CD4-positive, alpha-beta T cell treated with Interleukin-17A for 1 hour (primary cell): ENCODE data around the gene BRMS1L.
A peak's percentile ranks its signal among the peaks of the same experiment; 100 is the strongest.
"Not testable (repeated sequence)": the region's sequence is repeated elsewhere in the genome, so short reads cannot be mapped to it uniquely, and the experiment has no call there.

ENCODE experiments used
- DNase-seq: peaks from one replicate; pipeline ENCODE4 v3.0.0-alpha.2; 2020

Gene BRMS1L

DNA sequence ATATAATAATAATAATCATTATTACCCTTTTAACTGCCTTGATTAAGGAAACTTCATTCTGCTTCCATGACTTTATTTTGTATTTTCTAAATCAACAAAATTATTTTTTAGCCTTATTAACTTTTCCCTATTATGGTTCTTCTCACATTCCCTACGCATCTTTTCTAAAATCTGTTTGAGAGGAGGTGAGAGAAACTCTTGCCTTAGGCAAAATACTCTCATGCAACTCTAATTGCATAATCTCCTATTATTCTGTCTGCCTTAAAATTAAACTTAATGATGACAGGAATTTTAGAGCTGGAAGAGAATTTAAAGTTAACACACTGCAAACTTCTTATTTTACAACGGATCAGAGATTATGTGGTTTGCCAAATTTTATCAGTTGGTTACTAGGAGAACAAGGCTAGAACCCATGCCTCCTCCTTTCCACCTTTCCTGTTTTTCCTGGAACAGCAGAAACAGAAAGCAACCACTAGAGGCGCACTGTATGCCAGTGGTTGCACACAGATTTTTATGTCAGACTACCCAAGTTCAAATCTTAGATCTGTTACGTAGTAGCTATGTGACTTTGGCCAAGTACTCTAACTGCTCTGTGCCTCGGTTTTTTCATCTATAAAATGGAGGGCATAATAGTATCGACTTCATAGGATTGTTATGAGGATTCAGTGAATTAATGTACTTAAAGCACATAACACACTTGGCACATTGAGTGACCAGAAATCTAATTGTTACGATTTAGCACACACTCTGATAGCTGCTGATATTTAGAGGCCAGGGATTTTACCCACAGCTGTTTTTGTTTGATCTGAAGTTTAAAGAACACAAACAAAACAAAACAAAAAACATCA is 4.3 kb upstream of the BRMS1L start:
- DNase-seq: peak; percentile 53

DNA sequence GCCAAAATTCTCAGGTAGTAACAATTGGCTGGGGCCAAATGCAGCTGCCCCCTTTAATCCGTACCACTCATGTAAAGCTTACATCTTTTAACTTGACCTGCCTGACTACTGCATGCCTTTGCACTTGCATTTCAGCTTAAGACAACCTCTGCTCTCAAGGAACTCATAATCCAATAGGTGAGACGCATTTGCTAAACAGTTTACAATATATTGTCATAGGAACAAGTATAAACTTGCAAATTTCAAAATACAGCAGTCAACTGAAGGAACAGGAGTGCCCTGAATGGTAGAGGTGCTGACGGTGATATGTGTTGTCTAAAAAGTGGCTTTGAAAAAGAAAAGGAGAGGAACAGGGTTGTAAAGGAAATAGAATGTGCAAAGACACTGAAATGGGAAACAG is 3.6 kb upstream of the BRMS1L start:
- DNase-seq: no peak

DNA sequence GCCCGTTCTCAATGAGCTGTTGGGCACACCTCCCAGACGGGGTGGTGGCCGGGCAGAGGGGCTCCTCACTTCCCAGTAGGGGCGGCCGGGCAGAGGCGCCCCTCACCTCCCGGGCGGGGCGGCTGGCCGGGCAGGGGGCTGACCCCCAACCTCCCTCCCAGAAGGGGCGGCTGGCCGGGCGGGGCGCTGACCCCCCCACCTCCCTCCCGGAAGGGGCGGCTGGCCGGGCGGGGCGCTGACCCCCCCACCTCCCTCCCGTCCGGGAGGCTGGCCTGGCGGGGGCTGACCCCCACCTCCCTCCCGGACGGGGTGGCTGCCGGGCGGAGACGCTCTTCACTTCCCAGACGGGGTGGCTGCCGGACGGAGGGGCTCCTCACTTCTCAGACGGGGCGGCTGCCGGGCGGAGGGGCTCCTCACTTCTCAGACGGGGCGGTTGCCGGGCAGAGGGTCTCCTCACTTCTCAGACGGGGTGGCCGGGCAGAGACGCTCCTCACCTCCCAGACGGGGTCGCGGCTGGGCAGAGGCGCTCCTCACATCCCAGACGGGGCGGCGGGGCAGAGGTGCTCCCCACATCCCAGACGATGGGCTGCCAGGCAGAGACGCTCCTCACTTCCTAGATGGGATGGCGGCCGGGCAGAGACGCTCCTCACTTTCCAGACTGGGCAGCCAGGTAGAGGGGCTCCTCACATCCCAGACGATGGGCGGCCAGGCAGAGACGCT is 1.5 kb upstream of the BRMS1L start:
- DNase-seq: not testable (repeated sequence)

DNA sequence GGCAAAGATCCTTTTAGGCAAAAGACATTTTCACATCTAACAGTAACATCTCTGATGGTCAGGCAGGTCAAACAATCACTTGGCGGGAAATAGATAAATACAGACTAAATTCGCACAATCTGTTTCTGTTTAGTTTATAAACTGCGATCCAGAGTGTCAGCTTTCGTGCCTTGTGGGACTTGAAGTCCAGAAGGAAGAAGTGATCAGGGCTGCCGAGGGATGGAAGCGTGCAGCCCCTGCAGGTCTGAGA is 245 bp upstream of the BRMS1L start:
- DNase-seq: no peak

DNA sequence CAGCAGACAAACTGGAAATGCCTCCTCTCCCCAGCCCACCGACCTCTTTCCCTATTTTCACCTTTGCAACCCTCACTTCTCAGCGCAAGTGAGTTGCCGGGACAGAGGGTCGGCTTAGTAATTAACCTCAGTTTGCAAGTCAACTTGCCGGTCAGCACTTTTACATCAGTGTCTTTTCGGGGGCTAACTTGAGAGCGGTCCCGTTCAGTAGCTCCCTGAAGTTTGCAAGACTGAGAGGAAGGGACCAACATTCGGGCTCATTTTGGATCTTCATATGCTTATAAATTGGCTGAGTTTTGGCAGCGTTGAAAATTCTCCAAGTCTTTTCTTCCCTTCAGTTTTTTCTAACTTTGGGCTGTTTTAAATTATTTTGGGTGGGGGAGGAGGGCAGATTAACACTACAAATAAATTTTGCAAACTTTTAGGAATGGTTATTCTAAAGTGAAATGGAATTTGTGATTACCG is 846 bp downstream of the BRMS1L start:
- no peak for DNase-seq

DNA sequence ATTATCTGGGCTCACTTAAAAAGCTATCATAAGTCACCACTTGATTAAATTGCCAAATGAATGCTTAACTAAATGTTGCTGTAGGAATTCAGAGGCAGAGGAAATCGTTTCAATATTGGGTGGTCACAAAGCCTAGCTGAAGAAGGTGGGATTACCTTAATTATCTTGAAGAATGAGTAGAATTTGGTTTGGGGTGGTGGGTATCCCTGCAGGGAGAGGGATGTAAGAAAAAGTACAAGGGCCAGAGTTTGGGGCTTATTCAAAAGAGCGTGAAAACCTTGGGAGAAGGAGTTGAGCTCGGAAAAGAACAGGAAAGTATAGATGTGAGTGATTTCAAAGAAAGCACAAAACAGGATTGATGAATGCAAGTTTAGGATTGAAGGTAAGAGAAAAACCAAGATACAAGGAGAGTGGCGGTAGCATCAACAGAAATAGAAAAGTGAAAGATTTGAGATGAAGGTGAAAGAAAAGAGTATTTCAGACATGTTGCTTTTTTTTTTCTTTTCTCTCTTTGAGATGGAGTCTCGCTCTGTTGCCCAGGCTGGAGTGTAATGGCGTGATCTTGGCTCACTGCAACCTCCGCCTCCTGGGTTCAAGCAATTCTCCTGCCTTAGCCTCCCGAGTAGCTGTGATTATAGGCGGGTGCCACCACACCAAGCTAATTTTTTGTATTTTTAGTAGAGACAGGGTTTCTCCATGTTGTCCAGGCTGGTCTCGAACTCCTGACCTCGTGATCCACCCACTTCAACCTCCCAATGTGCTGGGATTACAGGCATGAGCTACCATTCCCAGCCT is 1.7 kb downstream of the BRMS1L start:
- no peak for DNase-seq

DNA sequence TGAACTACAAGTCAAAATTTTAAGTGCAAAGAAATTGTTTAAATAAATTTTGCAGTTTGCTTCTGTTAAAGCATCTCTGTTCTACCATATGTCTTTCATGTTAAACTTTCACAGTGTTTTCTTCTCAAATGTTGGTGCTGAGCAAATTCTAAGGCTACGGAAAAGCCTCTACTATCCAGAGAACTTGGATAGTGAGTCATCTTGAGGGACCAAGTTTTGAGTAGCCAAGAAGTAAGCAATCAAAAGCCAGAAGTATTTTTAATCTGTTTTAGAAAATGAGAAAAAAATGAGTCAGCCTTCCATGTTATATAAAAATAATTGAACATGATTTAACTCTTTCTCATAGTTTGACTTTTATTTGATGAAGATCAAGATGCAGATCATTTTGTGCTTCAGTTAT is 3.3 kb downstream of the BRMS1L start:
- no peak for DNase-seq

DNA sequence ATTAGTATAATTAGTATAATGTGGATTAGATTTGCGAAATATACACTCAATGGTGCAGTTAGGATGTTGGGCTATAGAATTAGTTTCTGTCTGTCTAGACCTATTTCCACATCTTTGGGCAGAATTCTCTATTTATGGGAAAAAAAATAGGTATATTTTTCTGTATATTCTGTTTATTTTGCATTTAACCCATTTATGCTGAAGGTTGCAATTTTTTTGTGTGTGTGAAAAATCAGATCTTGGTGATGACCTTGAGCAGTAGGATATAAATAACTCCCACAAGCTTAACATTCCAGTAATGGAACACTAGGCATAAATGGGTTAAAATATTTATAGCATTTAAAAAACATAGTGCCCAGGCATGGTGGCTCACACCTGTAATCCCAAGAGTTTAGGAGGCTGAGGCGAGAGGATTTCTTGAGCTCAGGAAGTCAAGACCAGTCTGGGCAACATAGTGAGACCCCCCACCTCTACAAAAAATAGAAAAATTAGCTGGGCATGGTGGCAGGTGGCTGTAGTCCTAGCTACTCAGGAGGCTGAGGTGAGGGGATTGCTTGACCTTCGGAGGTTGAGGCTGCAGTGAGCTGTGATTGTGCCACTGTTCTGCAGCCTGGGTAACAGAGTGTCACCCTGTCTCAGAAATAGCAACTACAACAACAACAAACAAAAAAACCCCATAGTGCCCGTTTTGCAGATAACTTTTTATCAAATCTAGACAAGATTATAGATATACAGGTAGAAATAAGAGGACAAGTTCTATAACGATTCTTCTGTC is 9.3 kb downstream of the BRMS1L start:
- DNase-seq: no peak

DNA sequence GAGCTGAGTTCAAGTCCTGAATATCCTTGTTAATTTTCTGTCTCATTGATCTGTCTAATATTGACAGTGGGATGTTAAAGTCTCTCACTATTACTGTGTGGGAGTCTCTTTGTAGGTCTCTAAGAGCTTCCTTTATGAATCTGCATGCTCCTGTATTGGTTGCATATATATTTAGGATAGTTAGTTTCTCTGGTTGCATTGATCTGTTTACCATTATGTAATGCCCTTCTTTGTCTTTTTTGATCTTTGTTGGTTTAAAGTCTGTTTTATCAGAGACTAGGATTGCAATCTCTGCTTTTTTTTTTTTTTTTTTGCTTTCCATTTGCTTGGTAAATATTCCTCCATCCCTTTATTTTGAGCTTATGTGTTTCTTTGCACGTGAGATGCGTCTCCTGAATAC is 15.6 kb downstream of the BRMS1L start:
- DNase-seq: not testable (repeated sequence)

DNA sequence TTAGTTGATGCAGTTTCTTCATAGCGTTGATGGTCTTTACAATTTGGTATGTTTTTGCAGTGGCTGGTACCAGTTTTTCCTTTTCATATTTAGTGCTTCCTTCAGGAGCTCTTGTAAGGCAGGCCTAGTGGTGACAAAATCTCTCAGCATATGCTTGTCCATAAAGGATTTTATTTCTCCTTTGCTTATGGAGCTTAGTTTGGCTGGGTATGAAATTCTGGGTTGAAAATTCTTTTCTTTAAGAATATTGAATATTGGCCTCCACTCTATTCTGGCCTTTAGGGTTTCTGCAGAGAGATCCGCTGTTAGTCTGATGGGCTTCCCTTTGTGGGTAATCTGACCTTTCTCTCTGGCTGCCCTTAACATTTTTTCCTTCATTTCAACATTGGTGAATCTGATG is 16.1 kb downstream of the BRMS1L start:
- DNase-seq: not testable (repeated sequence)

DNA sequence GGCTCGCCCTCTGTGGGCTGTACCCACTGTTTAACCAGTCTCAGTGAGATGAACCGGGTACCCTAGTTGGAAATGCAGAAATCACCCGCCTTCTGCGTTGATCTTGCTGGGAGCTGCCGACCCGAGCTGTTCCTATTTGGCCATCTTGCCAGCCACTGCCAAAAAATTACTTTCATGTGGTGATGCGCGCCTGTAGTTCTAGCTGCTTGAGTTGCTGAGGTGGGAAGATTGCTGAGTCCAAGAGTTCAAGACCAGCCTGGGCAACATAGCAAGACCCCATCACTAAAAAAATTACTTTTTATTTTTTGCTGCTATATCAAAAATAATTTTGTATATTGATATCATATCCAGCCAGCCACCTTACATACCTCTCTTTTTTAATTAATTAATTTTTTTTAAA is 18.4 kb downstream of the BRMS1L start:
- DNase-seq: no peak

DNA sequence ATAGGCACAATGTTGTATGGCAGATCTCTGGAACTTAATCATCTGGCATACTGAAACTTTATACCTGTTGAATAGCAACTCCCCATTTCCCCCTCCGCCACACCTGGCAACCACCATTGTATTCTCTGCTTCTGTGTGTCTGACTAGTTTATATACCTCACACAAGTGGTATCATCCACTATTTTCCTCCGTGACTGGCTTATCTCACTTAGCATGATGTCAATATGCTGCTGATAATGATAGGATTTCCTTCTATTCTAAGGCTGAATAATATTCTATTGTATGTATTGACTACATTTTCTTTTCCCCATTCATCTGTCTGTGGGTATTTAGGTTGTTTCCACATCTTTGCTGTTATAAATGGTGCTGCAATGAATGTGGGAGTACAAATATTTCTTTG is 21.5 kb downstream of the BRMS1L start:
- DNase-seq: no peak

DNA sequence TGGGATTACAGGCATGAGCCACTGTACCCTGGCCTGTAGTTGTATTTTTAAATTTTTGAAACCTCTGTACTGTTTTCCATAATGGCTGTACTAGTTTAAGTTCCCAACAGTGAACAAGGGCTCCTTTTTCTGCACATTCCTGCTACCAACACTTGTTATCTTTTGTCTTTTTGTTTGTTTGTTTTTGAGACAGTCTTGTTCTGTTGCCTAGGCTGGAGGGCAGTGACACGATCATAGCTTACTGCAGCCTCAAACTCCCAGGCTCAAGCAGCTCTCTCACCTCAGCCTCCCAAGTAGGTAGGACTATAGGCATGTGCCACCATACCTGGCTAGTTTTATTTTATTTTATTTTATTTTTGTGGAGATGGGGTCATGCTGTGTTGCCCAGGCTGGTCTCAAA is 23.0 kb downstream of the BRMS1L start:
- DNase-seq: no peak

DNA sequence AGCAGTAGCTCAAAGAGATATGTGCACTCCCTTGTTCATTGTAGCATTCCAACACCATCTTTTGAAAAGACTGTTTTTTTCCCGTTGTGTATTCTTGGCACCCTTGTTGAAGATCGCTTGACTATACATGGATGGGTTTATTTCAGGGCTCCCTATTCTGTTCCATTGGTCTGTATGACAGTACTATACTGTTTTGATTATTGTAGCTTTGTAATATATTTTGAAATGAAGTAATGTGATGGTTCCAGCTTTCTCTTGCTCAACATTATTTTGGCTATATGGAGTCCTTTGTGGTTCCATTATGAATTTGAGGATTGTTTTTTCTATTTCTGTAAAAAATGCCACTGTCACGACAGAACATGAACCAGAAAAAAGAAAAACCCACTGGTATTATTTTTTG is 25.7 kb downstream of the BRMS1L start:
- no peak for DNase-seq

DNA sequence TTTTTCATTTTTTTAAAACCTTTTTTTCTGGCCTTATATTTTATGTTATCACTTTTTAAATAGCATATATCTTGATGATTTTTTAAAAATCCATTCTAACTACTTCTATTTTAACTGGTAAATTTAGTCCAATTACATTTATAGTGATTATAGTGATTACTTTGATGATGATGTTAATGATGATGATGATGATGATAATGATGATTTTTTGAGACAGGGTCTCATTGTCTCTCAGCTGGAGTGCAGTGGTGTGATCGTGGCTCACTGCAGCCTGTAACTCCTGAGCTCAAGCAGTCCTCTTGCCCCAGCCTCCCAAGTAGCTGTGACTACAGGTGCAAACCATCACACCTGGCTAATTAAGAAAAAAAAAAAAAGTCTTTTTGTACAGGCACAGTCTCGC is 27.1 kb downstream of the BRMS1L start:
- DNase-seq: no peak

DNA sequence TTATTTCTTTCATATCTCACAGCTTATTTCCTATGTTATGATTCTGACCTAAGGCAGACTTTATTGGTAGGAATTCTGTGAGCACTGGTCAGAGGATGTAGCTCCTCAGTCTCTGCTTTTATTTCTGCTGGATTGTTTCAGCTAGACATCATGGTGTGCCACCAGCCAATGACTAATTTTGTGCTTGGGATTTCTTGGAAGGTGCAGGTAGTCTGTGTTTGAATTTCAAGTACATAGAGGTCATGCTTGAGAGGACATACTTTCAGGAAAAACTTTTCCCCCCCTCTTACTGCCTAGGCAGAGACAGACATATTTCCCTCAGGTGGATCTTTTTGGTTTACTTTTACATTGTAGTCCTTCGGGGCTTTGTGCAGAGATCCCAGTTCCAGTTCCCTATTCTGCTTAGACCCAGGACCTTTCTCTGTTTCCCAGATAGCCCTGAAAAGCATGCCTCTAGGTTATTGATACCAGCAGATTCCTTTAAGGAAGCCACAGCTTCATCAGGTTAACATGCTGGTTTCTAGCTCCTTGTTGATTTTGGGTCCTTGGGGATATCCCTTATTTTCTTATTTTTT is 28.6 kb downstream of the BRMS1L start:
- no peak for DNase-seq

DNA sequence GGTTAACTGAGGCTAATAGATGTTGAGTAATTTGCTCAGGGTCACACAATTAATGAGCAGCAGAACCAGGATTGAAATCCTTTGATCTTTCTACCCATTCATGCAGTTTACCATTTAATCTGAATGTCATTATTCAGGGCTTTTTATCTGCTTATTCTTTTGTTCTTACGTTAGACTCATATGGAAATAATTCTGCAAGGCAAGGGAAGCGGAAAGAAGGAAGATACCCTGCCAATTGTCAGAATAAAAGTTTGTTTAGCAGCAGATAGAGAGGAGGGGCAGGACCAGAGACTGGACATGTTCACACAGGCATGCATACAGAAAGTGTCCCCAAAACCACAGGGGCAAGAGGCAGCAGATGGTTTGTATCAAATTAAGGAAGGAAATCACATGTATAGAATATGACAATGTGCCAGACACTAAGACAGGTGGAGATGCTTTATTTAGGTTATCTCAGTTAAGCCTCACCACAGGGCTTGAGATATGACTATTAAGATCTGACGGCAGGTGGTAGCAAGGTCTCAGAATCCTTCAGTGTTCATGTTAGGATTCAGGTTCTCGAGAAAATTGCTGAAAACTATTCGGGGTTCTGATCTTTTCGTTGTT is 29.8 kb downstream of the BRMS1L start:
- DNase-seq: no peak

DNA sequence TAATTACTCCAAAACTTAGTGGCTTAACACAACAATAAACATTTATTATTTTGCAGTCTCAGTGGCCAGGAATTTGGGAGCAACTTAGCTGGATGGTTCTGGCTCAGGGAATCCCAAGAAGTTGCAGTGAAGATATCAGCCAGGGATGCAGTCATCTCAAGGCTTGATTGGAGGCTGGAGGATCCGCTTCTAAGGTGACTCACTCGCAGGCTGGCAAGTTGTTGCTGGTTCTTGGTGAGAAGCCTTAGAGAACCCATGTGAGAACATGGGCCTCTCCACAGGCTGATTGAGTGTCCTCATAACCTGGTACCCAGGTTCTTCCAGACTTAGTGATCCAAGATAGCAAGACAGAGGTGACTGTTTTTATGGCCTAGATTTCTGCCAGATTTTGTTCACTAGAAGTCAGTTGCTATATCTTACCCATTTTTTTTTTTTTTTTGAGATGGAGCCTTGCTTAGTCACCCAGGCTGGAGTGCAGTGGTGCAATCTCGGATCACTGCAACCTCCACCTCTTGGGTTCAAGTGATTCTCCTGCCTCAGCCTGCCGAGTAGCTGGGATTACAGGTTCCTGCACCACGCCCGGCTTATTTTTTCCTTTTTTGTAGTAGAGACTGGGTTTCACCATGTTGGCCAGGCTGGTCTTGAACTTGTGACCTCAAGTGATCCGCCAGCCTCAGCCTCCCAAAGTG is 32.5 kb downstream of the BRMS1L start:
- DNase-seq: no peak

DNA sequence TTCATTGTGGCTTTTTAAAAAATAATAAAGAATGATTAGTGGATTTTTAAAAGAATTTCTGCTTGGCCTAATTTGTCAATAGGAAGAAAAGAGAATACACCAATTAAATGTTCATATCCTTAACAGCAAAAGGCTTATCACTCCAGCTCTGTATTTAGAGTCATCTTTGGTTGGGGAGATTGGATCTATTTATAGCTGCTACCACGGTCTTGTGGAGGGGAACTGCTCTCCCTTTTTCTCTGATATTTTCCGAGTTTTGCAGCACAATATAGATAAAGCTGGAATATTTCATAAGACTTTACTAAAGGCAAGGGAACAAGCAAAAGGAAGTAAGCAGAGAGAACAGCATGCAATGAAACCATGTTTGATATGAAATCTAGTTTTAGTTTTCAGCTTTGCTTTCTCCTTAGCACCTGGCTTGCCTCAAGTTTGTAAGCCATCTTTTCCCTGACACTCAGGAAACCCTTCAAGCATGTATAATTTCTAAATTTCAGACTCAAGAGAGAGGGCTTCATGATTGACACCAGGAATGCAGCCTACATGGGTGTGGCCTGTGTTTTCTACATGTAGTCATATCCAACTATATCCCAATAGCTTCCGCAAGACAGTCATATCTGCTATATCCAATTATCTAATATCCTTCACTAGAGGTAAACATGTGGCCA is 35.2 kb downstream of the BRMS1L start:
- DNase-seq: no peak

DNA sequence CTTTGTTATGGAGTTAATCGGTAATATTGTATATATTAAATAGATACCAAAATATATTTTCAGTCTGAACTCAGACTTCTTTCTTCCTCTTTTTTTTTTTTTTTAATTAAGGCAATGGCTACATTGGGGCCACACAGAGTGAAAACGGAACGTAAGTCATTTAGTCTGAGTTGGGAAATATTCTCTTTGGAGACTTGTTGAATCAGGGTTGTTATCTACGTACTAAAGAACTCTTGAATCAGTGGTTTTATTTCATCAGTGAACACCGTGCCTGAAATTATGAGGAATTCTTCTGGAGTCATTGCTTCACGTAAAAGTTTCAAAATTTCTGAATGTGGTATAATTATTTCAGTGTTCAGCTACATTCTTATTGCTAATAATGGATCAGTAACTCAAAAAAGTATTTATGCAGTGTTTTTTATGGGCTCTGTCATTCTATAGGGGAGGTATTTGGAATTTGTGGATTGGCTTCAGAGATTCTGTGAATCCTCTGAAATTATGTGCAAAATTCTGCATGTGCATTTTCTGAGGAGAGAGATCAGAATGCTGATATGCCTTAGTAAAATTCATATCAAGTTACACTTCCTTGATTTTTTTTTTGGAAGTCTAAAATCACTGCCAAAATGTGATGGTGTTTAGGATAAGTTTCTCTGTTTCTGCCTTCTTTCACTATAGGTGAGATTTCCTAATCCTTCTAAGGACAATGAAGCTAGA is 39.6 kb downstream of the BRMS1L start:
- DNase-seq: no peak
